ENCODE results near the gene GET4.

DNA sequence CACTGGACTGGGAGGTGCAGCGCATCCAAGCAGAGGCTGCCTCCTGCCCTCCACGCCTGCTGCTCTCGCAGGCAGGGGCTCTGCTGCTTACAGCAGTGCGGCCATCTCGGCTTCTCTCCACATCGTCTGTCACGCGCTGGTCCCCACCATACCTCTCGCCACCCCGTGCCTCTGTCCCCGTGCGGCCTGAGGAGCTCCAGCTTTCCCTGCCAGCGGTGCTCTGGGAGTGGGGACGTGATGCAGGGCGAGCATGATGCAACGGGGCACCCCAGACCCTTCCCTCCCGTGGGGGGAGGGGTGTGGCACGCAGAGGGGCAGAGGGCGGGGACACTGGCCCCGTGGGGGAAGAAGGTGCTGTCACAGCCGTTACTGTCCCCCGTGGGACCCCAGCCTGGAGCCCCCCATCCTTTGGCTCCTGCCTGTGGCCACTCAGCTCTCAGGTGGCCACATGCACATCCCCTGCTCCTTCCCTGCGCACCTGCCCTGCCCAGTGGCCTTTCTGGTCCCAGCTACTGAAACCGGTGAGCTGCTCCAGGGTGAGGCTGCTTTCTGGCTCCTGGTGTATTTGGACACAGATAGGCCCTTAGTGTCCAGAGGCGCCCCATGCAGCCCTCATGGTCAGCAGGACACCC, 9.0 kb downstream of the GET4 start:
- no peak for TF ChIP-seq CTCF (conservative IDR thresholded peaks at IDR 0.05)
- TF ChIP-seq ZFX (IDR thresholded peaks at IDR 0.05) = no peak

Measured in C4-2B (cell line).